Ramos (cell line): ENCODE data around the gene PTPRN2.
"Not testable (repeated sequence)": the region's sequence is repeated elsewhere in the genome, so short reads cannot be mapped to it uniquely, and the experiment has no call there.

Source experiments
- in situ Hi-C: fragments of 300-500 bp; cut with MboI; formaldehyde crosslinking; loops from one replicate; pipeline ENCODE4 v1.14.3; 2022; ENCODE audit warnings: low sequenced_read_pairs; ENCODE audit not compliant: unreplicated experiment

The PTPRN2 gene

GRCh38 chr7:157904866-157905570, 682.6 kb downstream of the PTPRN2 start:
- in situ Hi-C loops: no loop called here

- in situ Hi-C loops: no loop called here
Observed at GRCh38 chr7:157904211-157904865, 683.3 kb downstream of the PTPRN2 start.

GRCh38 chr7:157903710-157904109, 683.9 kb downstream of the PTPRN2 start:
- in situ Hi-C loops: no loop called here

DNA sequence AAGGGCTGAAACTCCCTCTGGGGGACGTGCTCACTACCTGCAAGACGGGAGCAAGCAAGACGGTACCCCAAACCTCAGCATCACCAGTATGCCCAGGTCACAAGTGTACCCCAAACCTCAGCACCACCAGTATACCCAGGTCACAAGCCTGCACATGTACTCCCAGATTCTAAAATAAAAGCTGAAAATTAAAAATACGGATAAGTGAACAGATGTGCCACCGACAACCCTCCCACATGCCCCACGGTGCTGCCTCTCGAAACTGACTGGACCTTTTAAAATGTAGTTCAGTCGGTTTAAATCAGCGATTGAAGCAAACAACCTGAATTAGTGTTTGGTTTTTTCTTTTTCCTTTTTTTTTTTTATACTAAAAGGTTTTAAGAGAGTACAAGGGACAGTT, 684.3 kb downstream of the PTPRN2 start:
- in situ Hi-C loops: no loop called here

DNA sequence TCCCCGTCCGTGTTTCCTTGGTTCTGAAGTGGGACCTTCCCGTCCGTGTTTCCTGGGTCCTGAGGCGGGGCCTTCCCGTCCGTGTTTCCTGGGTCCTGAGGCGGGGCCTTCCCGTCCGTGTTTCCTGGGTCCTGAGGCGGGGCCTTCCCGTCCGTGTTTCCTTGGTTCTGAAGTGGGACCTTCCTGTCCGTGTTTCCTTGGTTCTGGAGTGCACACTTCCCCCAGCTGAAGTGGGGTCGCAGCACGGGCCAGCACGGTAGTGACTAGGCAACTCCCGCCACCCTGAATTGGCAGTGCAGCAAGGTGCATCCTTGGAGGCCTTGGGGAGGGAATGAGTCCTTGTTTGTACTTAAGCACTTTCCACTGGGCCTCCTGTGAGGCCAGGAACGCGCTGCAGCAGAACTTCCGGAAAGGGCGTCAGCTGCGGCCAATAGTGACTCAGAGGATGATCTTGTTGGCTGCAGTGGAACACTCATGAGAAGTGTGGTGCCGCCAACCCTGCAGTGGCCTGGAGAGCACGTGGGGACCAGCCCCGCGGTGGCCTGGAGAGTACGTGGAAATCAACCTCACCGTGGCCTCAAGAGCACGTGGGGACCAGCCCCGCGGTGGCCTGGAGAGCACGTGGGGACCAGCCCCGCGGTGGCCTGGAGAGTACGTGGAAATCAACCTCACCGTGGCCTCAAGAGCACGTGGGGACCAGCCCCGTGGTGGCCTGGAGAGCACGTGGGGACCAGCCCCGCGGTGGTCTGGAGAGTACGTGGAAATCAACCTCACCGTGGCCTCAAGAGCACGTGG, 685.6 kb downstream of the PTPRN2 start:
- in situ Hi-C loops: not testable (repeated sequence)

GRCh38 chr7:157901166-157901565, 686.5 kb downstream of the PTPRN2 start:
- in situ Hi-C loops: no loop called here

- in situ Hi-C loops: no loop called here
Observed at GRCh38 chr7:157900556-157900955, 687.1 kb downstream of the PTPRN2 start.

GRCh38 chr7:157900011-157900410, 687.6 kb downstream of the PTPRN2 start:
- in situ Hi-C loops: no loop called here

GRCh38 chr7:157898802-157899505, 688.7 kb downstream of the PTPRN2 start:
- in situ Hi-C loops: no loop called here

GRCh38 chr7:157898261-157898660, 689.4 kb downstream of the PTPRN2 start:
- in situ Hi-C loops: no loop called here

DNA sequence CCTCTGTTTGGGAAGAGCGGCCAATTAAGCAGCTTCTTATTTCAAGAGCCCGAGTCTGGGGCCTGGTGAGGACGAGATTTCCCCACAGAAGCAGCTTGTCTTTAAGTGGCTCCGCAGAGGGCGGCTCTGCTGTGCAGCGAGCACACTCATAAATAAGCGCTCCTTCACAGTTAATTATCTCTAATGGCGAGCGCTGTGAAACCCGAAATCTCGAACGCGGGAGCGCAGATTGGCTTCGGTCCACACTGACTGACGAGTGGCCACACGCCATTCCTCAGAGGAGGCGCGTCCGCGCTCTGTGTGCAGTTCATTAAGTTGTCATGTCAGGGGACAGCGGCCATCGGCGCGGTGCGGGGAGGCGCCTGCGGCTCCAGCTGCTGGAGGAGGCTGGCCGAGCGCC, 689.9 kb downstream of the PTPRN2 start:
- in situ Hi-C loops: no loop called here

GRCh38 chr7:157896774-157897555, 690.7 kb downstream of the PTPRN2 start:
- in situ Hi-C loops: no loop called here

- in situ Hi-C loops: not testable (repeated sequence)
Observed at GRCh38 chr7:157896376-157896675, 691.3 kb downstream of the PTPRN2 start.

GRCh38 chr7:157895520-157896375, 691.9 kb downstream of the PTPRN2 start:
- in situ Hi-C loops: no loop called here

DNA sequence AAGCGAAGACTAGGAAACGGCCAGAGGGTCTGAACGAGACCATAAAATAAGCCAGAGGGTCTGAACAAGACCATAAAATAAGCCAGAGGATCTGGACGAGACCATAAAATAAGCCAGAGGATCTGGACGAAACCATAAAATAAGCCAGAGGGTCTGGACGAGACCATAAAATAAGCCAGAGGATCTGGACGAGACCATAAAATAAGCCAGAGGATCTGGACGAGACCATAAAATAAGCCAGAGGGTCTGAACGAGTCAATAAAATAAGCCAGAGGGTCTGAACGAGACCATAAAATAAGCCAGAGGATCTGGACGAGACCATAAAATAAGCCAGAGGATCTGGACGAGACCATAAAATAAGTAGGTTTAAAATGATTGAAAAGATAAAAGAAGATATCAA, 692.5 kb downstream of the PTPRN2 start:
- in situ Hi-C loops: not testable (repeated sequence)

DNA sequence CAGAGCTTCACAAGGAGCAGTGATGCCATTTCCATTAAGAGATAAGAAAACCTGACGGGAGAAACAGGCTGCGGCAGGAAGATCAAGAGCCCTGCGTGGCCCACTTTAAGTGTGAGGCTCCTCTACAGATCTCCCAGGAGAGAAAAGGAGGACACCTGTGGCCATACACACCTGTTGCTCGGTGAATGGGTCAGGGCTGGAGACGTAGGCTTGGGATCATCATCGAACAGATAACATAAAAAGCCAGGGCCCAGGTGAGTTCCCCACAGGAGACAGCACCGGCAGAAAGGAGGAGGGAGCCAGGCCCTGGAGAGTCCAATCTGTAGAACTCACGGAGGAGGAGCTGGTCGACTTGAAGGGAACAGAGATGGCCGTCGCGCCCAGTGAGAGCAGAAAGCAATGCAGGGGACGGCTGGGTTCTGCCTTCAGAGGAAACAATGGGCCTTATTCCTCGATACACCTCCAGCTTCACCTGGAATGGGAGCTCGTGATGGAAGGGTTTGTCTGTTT, 694.0 kb downstream of the PTPRN2 start:
- in situ Hi-C loops: no loop called here

DNA sequence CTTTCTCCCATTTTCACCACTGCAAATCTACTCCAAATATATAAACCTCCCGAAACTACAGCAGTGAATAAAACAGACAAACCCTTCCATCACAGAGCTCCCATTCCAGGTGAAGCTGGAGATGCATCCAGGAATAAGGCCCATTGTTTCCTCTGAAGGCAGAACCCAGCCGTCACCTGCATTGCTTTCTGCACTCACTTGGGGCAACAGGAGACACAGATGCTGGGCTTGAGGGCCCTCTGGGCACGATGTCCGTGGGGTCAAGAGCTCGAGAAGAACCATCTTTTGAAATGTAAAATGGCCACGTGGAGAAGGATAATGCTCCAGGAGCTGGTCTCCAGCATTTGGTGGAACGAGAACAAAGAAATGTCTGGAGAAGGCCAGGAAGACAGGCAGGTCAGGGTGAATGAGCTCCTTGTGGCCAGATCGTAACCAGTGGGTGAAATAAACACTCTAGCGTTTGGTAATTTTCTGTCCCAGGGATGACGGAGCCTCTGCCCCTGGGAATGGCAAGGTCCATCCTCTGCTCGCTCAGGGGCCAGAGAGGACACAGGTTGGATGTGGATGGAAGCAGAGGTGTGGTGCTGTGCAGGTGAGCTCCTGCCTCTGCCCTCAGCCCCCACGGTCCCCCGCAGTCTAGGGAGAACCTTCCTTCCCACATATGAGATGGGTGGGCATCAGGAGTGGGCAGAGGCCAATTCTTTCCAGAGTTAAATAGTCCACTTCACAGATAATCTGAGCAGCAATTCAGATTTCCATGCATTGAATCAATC, 694.7 kb downstream of the PTPRN2 start:
- in situ Hi-C loops: no loop called here

DNA sequence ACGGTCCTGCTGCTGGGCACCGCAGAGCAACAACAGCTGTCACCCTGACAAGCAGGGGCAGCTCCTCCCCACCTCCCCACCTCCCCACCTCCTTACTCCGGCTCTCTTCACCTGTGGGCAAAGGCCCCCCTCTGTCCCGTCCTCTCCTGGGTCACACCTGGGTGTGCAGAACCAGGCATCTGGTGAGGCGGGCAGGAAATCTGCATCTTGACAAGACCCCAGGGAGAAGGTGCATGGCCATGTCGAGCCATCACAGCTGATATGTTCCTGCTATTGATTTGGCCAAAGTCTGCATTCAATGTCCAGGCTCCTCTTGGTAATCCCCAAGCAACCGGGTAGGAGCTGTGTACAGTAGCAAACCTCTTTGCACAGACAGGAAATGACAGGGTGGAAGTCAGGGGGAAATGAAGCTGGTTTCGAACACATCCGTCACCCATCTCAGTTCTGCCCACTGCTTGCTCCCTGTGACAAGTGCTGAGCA, 696.7 kb downstream of the PTPRN2 start:
- in situ Hi-C loops: no loop called here
